ENCODE data around the gene TBC1D22A. TPM values are rescaled to one million over a fixed set of nuclear protein-coding genes. Genes with fewer than 3 reads are reported as not detected.

TBC1D22A gene
- total and polyA plus RNA-seq, 2 donors from 2014 or later: 24.6 to 39.4 TPM

DNA sequence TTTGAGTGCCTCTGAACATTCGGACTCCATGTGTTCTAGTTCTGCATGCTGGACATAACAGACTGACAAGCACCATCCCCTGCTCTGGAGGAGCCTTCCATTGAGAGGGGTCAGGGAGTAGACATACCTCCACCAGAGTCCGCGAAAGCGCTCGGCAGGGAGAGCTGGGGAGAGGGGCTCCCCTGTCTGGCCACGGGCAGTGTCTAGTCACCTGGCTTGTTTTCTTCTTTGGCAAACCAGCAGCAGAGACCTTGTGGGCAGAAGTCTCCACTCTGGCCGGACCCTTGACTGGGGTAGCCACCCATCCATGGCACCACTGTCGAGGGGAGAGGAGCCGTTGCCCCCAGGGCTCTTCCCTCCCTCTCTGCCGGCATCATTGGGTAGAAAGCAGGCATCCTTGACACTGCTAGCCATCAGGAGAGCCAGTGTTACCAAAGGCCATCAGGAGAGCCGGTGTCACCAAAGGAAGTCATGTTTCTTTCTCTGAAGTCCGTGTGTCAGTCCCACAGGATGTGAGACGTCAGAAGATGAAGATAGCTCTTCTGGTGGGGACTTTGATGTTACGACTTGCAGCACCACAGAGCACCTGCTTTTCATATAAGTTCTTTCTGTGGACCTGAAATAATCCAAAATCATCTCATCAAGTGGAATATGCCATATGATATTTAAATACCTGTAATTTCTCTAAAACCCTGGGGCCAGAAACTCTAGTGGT is 305.6 kb downstream of the TBC1D22A start:
- Histone ChIP-seq H3K4me3 (ENCODE audit: low read length in 3 of 3) (no peak overlapping the region), H3K9me3 (ENCODE audit: control insufficient read depth in 2 of 3, insufficient read depth in 1 of 3, low read length in 3 of 3) (no peaks in the 10 kb centered on the region), H3K27me3 (ENCODE audit: control insufficient read depth, insufficient read depth, low read length) (no peaks in the 10 kb centered on the region), H3K4me1 (ENCODE audit: control insufficient read depth in 2 of 3, insufficient read depth in 2 of 3, low read depth in 1 of 3, low read length in 3 of 3) (no peaks in the 10 kb centered on the region), H3K36me3 (ENCODE audit: control insufficient read depth in 2 of 3, insufficient read depth in 3 of 3, low read length in 3 of 3) (no peaks in the 10 kb centered on the region), H3K27ac (ENCODE audit: low read depth in 2 of 2, low read length in 2 of 2) (no peak overlapping the region), H3K9ac (ENCODE audit: low read length in 3 of 3) (no peak overlapping the region)
- FAIRE-seq (no peak), DNase-seq (no peak)
- intact Hi-C loops (cut with DNase I): no loop called here
- TF ChIP-seq, protein P1, sequence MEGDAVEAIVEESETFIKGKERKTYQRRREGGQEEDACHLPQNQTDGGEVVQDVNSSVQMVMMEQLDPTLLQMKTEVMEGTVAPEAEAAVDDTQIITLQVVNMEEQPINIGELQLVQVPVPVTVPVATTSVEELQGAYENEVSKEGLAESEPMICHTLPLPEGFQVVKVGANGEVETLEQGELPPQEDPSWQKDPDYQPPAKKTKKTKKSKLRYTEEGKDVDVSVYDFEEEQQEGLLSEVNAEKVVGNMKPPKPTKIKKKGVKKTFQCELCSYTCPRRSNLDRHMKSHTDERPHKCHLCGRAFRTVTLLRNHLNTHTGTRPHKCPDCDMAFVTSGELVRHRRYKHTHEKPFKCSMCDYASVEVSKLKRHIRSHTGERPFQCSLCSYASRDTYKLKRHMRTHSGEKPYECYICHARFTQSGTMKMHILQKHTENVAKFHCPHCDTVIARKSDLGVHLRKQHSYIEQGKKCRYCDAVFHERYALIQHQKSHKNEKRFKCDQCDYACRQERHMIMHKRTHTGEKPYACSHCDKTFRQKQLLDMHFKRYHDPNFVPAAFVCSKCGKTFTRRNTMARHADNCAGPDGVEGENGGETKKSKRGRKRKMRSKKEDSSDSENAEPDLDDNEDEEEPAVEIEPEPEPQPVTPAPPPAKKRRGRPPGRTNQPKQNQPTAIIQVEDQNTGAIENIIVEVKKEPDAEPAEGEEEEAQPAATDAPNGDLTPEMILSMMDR (IDR thresholded peaks at IDR 0.05; ENCODE audit: borderline replicate concordance, extremely low read depth, insufficient read depth): no peak

DNA sequence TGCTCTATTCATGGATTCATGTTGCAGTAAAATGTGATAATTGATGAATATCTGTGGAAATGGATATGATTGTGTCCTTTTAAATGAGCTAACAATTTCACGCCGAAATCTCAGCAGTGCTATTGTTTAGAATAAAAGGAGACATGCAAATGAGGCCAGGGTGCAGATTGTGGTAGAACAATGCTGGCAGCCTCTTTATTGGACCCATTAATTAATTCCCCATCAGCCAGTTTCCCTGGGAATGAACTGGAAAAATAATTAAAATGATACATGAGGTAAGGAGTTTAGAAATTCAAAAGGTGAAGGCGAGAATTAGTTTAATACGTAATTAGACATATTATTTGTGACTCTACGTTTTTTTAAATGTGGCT is 306.2 kb downstream of the TBC1D22A start:
- Histone ChIP-seq H3K9ac (ENCODE audit: low read length in 3 of 3) (no peak overlapping the region), H3K4me1 (ENCODE audit: control insufficient read depth in 2 of 3, insufficient read depth in 2 of 3, low read depth in 1 of 3, low read length in 3 of 3) (no peaks in the 10 kb centered on the region), H3K4me3 (ENCODE audit: low read length in 3 of 3) (no peak overlapping the region), H3K27me3 (ENCODE audit: control insufficient read depth, insufficient read depth, low read length) (no peaks in the 10 kb centered on the region), H3K36me3 (ENCODE audit: control insufficient read depth in 2 of 3, insufficient read depth in 3 of 3, low read length in 3 of 3) (no peaks in the 10 kb centered on the region), H3K9me3 (ENCODE audit: control insufficient read depth in 2 of 3, insufficient read depth in 1 of 3, low read length in 3 of 3) (no peaks in the 10 kb centered on the region), H3K27ac (ENCODE audit: low read depth in 2 of 2, low read length in 2 of 2) (no peak overlapping the region)
- TF ChIP-seq, protein P1 (IDR thresholded peaks at IDR 0.05; ENCODE audit: borderline replicate concordance, extremely low read depth, insufficient read depth): no peak
- intact Hi-C loops (cut with DNase I): no loop called here
- no peak for FAIRE-seq
- DNase-seq: no peak

DNA sequence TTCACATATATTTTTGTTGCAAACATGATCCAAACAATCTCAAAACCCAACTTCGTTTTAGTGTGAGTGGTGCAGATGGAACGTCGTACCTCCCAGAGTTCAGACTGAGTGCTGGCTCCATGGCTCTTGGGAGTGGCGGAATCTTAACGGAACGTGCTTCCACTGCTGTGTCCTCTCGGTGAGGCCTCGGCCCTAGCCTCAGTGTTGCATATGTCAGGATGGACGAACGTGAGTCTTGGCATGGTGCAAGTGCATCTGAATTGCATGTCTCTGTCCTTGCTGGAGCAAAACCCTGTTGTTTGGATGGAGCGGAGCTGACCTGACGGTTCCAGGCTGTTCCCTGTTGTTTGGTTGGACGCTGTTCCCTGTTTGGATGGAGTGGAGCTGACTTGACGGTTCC is 306.8 kb downstream of the TBC1D22A start:
- H3K36me3 ChIP-seq (ENCODE audit: control insufficient read depth in 2 of 3, insufficient read depth in 3 of 3, low read length in 3 of 3): no peaks in the 10 kb centered on the region
- no peaks in the 10 kb centered on the region for H3K4me1 ChIP-seq (ENCODE audit: control insufficient read depth in 2 of 3, insufficient read depth in 2 of 3, low read depth in 1 of 3, low read length in 3 of 3)
- TF ChIP-seq, protein P1 (IDR thresholded peaks at IDR 0.05; ENCODE audit: borderline replicate concordance, extremely low read depth, insufficient read depth): no peak
- no peak overlapping the region for H3K27ac ChIP-seq (ENCODE audit: low read depth in 2 of 2, low read length in 2 of 2)
- no peaks in the 10 kb centered on the region for H3K9me3 ChIP-seq (ENCODE audit: control insufficient read depth in 2 of 3, insufficient read depth in 1 of 3, low read length in 3 of 3)
- H3K27me3 ChIP-seq (ENCODE audit: control insufficient read depth, insufficient read depth, low read length): no peaks in the 10 kb centered on the region
- H3K4me3 ChIP-seq (ENCODE audit: low read length in 3 of 3): no peak overlapping the region
- intact Hi-C loops (cut with DNase I): no loop called here
- DNase-seq: no peak
- no peak for FAIRE-seq
- H3K9ac ChIP-seq (ENCODE audit: low read length in 3 of 3): no peak overlapping the region
